Measurements from ENCODE around the gene YTHDC2.
"Not testable (repeated sequence)": the region's sequence is repeated elsewhere in the genome, so short reads cannot be mapped to it uniquely, and the experiment has no call there.

Gene YTHDC2

DNA sequence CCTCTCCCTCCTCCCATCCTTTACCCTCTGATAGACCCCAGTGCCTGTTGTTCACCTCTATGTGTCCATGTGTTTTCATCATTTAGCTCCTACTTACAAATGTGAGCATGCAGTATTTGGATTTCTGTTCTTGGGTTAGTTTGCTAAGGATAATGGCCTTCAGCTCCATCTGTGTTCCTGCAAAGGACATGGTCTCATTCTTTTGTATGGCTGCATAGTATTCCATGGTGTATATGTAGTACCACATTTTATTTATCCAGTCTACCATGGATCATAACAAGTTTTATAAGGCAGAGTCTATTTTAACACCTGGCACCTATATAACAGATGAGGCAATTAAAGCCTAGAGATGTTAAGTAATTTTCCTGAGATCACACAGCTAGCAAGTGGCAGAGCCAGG lies 7.4 kb downstream of the YTHDC2 start:
- DNase-seq = no peak

DNA sequence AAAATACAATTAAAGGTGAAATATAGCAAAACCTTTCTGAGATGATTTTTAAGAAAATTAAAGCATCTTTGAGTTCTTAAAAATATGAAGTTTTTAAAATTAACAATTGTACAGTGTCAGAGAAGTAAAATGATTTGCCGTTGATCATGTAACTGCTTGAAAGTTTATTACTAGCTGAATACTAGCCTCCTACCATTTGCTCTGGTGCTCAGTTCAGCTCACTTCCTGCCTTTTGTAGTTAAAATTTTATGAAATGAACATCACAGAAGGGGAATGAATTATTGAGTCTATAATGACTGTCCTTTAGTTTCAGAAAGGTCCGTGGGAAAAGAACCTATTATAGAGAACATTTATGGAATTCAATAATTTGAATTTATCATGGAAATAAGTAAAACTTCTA lies 9.7 kb downstream of the YTHDC2 start:
- no peak for DNase-seq

DNA sequence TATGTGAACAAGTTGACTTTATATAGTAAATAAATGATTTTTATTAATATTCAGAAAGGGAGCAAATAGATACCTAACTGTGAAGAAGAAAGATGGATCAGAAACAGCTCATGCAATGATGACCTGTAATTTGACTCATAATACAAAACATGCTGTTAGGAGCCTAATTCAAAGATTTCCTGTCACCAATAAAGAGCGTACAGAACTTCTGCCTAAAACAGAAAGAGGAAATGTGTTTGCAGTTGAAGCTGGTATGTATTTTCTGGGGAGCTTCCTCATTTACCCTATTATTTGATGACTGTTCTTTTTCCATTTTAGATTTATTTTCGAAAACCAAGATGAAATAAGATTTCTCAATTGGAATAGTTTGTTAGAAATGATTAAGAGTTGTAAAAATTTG lies 11.4 kb downstream of the YTHDC2 start:
- DNase-seq = no peak

DNA sequence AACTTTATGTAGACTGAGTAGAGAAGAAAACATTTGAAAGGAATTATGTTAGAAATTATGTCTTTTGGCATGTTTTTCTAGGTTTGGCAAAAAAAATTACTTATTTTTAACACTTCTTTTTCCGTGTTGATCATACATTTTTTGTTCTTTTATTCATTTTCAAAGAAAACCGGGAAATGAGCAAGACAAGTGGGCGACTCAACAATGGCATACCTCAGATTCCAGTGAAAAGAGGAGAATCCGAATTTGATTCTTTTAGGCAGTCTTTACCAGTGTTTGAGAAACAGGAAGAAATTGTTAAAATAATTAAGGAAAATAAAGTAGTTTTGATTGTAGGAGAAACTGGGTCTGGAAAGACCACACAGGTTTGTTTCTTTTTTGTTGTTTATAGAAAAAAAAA lies 12.9 kb downstream of the YTHDC2 start:
- no peak for DNase-seq

DNA sequence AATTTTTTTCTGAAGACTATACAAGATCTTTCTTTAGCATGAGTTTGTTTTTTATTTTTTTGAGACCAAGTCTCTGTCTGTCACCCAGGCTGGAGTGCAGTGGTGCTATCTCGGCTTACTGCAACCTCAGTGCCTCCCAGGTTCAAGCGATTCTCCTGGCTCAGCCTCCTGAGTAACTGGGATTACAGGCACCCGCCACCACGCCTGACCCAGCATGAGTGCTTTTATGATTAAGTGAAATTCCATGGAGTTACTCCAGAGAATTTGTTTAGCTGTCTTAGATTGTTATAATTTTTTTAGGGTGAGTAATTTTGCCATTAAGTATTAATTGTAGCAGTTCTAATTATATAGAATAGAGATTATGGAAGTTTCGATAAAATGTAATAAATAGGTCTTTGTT lies 14.3 kb downstream of the YTHDC2 start:
- DNase-seq = no peak

DNA sequence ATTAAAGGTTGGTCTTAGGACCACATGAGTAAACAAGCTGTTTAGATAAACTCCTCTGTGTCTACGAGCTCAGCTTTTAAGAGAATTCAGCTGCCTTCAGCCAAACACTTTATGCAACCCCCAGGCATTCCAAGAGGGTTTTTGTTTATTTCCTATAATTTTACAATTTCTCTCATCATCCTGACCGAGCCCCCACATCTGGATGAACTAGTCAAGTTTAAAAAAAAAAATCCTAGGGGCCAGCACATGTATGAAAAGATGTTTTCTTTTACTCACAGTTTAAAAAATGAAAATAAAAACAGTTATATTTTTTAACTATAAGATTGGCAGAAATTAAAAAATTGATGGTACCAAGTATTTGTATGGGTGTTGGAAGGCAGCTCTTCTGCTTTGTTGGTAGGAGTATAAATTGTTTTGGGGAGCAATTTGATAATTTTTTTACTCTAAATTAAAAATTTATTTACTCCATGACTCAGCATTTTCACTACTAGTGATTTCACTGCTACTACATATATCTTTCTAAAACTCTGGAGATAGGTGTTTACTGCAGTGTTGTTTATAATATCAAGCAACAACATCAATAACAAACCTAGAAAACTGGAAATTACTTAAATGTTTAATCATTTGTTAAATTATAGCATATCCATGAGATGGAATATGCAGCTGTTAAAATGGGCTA lies 18.1 kb downstream of the YTHDC2 start:
- no peak for DNase-seq

DNA sequence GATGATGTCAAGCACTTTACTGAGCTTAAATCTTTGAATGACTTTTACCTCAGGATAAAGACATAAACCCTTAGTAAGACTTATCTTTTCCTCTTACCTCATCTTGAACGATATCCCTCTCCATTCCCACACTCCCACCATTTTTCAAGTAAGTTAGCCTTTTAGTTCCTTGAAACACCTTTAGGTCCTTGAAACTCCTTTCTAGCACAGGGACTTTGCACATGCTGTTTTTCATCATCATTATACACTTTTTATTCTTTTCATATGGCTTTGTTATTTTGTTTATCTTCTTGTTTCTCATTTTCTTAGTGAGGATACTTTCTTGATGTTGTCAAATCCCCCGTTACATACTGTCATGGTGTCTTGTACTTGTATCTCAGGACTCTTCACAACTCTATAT lies 24.8 kb downstream of the YTHDC2 start:
- DNase-seq = no peak

DNA sequence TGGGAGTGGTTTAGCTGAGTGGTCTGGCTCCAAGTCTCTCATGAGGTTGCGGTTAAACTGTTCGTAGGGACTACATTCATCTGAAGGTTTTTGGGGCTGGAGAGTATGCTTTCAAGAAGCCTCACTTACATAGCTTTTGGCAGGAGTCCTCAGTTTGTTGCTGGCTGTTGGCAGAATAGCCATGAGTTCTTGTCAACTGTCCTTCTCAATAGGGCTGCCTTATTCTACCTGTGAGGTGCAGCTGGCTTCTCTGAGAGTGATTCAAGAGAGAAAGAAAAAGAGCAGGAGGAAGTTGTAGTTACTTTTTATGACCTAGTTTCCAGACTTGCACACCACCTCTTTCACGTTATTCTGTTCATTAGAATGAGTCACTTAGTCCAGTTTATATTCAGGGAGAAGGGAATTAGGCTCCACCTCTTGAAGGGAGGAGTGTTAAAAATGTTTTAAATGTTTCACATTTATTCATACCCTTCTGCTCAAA lies 33.2 kb downstream of the YTHDC2 start:
- no peak for DNase-seq

DNA sequence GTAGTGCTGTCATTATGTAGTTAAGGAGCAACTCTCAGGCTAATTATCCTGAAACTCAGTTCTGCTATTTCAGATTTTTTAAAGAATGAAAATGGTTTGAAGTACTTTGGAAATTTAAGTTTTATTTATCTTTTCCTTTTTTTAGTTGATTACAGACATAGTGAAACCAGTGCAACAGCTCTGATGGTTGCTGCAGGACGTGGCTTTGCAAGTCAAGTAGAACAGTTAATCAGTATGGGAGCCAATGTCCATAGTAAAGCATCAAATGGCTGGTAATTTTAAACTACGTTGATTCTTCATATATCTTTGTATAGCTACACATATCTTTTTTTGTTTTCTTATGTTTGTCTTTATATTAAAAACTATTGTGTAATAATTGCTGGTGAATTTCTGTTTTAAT lies 34.9 kb downstream of the YTHDC2 start:
- DNase-seq = no peak

DNA sequence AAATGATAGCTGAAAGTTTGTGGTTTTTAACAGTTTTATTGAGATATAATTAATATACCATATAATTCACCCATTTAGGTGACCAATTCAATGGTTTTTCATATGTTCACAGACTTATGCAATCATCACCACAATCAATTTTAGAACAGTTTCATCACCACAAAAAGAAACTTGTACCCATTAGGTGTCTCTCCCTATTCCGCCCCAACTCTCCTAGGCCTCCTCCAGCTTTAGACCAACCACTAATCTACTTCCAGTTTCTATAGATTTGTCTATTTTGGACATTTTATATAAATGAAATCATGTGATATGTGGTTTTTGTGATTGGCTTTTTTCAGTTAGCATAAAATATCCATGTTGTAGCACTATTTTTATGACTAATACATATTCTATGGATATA lies 38.6 kb downstream of the YTHDC2 start:
- no peak for DNase-seq

DNA sequence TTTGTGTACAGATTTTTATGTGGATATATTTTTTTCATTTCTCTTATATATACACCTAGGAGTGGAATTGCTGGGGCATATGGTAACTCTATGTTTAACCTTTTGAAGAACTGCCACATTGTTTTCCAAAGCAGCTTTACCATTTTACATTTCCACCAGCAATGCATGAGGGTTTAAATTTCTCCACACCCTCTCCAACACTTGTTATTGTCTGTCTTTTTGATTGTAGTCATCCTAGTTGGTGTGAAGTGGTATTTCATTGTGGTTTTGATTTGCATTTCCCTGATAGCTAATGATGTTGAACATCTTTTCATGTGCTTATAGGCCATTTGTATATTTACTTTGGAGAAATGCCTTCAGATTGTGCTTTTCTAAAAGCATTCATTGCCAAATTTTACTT lies 39.1 kb downstream of the YTHDC2 start:
- DNase-seq = no peak

DNA sequence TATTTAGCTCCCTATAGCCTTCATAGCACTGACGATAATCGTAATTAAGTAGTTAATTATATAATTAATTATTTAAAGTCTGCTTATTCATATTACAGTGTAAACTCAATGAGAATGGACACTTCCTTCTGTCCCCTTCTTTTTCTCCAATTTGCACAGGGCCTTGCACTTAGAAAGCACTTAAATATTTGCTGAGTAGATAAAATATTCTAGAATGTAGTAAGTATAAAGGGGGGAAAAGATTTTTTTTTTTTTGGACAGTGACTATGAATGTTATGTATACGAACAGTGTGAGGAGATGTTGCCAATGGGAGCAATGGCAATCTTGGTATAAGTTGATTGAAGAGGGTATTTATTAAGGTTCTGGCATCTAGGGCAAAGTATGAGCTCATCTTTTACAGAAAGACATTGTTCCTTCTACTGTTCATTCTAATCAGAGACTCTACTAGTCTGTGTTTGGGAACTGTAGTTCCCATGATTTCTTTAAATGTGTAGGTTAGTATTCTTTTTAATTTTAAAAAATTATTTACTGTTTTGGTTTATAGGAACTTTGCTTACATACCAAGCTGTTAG lies 49.4 kb downstream of the YTHDC2 start:
- no peak for DNase-seq

DNA sequence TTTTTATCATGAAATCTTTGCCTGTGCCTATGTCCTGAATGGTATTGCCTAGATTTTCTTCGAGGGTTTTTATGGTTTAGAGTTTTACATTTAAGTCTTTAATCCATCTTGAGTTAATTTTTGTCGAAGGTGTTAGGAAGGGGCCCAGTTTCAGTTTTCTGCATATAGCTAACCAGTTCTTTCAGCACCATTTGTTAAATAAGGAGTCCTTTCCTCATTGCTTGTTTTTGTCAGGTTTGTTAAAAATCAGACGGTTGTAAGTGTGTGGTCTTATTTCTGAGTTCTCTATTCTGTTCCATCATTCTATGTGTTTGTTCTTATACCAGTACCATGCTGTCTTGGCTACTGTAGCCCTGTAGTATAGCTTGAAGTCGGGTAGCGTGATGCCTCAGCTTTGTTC lies 55.9 kb downstream of the YTHDC2 start:
- no peak for DNase-seq

DNA sequence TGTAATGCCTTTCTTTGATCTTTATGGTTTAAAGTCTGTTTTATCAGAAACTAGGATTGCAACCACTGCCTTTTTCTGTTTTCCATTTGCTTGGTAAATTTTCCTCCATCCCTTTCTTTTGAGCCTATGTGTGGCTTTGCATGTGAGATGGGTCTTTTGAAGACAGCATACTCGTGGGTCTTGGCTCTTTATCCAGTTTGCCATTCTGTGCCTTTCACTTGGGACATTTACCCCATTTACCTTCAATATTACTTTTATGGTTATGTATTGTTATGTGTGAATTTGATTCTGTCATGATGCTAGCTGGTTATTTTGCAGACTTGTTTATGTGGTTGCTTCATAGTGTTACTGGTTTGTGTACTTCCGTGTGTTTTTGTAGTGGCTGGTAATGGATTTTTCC lies 59.2 kb downstream of the YTHDC2 start:
- DNase-seq = no peak

DNA sequence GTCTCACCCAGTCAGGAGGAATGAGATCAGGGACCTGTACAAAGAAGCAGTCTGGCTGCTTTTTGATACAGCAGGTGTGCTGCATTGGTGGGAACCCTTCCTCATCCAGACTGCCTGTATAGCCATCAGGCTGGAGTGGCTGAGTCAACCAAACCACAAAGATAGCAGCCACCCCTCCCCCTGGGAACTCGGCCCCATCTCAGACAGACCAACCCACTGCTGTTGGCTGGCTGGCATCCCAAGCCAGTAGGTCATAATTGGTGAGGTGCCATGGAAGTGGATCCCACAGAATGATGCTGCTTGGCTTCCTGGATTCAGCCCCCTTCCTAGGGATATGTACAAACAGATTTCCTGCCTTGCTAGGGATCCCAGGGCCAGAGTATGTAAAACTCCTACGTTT lies 60.9 kb downstream of the YTHDC2 start:
- peak; percentile 48 for DNase-seq

DNA sequence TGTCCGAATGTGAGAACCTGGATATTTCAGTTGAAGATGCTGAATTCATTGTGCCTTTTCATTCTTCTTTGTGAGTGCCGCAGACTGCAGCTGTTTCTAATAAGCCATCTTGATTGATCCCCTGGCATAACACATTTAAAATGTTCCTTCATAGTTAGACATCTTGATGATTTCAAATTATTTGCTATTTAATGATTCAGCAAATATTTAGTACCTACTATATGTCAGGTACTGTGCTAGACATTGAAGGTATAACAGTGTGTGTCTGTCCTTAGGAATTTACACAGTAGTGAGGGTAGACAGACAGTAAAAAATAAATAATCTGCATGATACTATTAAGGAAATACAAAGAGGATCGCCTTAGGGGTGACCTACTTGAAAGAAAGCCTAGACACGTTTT lies 61.6 kb downstream of the YTHDC2 start:
- DNase-seq = no peak

DNA sequence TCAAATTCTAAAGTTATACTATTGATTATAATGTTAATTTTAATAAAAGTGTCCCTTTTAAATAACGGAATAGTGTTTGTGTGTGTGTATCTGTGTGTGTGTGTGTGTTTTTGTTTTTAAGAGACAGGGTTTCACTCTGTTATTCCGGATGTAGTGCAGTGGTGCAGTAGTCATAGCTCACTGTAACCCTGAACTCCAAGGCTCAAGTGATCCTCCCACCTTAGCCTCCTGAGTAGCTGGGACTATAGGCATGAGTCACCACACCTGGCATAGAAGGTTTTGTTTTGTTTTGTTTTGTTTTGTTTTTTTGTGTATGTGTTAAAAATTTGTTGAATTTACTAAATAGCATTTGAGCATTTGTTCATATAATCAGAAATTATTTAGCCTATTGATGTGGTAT lies 64.6 kb downstream of the YTHDC2 start:
- no peak for DNase-seq

DNA sequence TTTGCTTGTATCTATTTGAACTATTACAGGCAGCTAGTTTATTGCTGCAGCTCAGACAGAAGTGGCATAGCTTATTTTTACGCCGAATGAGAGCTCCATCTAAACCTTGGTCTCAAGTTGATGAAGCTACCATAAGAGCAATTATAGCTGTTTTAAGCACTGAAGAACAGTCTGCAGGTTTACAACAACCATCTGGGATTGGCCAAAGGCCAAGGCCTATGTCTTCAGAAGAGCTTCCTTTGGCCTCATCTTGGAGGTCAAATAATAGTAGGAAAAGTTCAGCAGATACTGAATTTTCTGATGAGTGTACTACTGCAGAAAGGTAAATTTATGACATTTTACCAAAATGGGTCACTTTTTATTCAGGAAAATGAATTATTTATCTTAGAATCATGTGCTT lies 67.9 kb downstream of the YTHDC2 start:
- no peak for DNase-seq

DNA sequence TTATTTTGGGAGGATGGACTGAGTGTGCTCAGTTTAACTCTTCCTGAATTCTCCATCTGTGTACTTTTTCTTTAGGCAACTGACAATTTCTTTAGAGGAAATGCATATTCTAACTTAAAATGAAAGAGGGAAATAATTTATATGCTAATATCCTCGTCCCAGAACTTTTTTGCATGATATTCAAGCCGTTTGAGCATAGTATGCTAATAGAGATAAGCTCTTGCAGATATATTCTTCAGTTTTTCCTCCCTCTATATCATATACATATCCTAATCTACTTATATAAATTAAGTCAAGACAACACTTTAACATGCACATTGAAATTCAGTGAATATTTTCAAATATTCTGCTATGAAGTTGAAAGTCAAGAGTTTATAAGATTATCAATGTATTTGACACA lies 84.7 kb downstream of the YTHDC2 start:
- no peak for DNase-seq

DNA sequence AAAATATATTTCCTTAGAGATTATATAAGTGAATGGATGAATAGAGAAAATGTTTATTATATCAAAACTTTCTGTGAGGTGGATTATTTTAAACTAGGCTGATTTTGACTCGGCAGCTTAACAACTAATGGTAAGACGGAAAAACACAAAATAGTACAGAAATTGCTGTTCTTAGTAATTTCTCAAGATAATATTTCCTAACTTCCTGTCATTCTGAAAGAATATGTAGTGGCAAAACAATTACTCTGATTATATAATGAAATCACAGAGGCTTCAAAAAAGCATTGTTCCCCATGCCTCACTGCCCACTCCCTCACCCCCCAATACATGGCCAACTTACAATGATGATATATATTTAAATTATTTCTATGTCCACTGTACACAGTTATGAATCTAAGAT lies 85.4 kb downstream of the YTHDC2 start:
- DNase-seq = no peak

DNA sequence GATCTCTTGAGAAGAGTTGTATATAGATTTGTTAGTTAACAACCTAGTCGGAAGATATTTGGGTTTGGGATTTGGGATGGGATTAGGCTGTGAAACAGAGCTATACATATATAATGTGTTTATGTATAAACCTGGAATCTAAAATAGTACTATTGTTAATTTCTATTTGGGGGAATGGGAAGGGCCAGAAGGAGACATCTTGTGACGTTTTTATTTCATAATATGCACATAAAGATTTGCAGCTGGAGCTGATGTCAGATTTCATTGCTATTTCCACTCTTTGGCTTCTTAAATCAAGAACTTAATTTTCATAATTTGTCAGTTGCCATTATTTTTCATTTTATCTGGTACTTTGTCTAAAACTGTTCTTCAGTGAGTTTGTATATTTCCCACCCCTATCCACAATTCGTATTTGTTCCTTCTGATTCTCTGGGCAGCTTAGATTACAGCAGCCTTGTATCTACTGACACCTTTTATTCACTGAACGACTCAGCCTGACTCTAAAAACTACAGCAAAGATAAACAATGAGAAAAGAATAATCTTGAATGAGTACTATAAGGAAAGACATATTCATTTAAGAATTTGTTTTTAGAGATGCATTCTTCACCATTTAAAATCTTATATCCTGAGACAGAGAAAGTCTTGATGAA lies 86.9 kb downstream of the YTHDC2 start:
- DNase-seq = no peak

DNA sequence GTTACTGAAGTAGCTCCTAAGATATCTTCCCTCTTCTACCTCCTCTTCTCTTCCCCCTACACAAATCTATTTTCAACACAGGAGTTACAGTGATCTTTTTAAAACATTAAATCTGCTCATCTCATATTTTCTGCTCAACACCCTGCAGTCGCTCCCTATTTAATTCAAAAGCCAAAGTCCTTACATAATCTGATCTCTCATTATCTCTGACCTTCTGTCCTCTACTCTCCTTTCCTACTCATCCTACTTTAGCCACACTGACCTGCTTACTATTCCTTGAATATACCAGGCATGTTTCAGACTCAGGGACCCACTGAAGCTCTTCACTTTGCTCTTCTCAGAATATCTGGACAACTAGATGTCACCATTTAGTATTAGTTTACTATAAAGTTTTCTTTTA lies 87.9 kb downstream of the YTHDC2 start:
- DNase-seq = no peak

DNA sequence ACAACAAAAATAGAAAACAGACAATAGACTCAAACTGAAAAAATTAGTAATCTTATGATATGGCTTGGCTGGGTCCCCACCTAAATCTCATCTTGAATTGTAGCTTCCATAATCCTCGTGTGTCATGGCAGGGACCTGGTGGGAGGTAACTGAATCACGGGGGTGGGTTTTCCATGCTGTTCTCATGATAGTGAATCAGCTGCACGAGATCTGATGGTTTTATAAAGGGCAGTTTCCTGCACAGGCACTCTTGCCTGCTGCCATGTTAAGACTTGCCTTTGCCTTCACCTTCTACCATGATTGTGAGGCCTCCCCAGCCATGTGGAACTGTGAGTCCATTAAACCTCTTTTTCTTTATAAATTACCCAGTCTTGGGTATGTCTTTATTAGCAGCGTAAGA lies 89.8 kb downstream of the YTHDC2 start:
- DNase-seq = not testable (repeated sequence)

DNA sequence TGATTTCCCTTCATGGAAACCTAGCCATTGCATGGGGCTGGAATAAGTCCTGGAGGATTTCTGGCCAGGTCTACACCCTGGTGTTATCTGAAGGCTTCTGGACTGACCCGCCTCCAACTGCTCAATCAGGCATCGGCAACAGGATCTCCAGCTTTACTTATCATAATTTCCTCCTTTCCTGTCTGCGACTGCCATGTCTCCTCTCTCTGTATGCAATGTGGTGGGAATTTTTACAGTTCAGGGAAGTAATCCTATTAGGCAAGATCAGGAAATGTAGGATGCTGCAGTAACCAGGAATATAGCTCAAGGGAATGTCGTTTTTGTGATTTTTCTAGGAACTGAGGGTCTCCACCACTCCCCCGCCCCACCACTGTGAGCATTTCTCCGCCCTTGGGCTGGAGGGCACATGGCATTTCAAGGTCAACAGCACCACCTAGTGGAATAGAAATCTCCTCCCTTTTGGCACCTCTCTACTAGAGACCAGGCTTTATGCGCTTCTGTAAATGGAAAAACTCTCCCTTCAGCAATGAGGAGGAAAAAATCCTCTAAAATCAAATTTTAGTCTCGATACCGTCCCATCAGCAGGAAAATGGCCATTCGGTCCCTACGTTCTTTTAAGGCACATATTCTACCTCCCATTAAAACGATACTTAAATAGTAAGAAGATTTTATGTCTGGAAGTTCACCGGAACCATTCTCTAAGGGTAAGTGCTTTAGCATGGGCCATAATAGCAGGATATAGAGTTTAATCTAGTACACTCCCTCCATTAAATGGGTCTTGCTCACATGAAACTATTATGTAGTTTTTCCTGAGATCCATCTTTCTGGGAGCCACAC lies 93.0 kb downstream of the YTHDC2 start:
- DNase-seq = peak; percentile 71
